Measurements from ENCODE around the gene RBM20. TPM values are rescaled to one million over a fixed set of nuclear protein-coding genes. Genes with fewer than 3 reads are reported as not detected.

RBM20 gene
- total and polyA plus RNA-seq, 5 donors from 2014 or later = 0.15 to 0.72 TPM; not detected in 3

GRCh38 chr10:110802090-110802489 is 158.0 kb downstream of the RBM20 start:
- H3K9me3 Mint-ChIP-seq = no peaks in the 10 kb centered on the region
- peak overlapping the region in 1 of 3 donors; percentile 42 for H3K27ac Mint-ChIP-seq
- Histone ChIP-seq H3K4me3 (ENCODE audit: low read depth, low read length) (no peak overlapping the region), H3K9me3 (ENCODE audit: control insufficient read depth in 2 of 2, low read length in 2 of 2) (no peaks in the 10 kb centered on the region), H3K27ac (ENCODE audit: insufficient read depth, low read length, poor library complexity, severe bottlenecking) (no peak overlapping the region), H3K27me3 (ENCODE audit: control insufficient read depth, insufficient read depth, low read length) (no peaks in the 10 kb centered on the region), H3K4me1 (ENCODE audit: control insufficient read depth, insufficient read depth, low read length, poor library complexity, severe bottlenecking) (peaks cover 21% of the 10 kb centered on the region), H3K36me3 (ENCODE audit: control insufficient read depth, insufficient read depth, low read length) (no peaks in the 10 kb centered on the region)
- ATAC-seq (ENCODE audit: low read depth in 2 of 2) (no peak), DNase-seq (no peak)
- no peak overlapping the region for H3K4me3 Mint-ChIP-seq
- H3K36me3 Mint-ChIP-seq = no peaks in the 10 kb centered on the region
- H3K4me1 Mint-ChIP-seq = peaks cover 20 to 34% (median 23%) of the 10 kb centered on the region in 4 donors
- peaks cover 5% of the 10 kb centered on the region for H3K27me3 Mint-ChIP-seq

GRCh38 chr10:110802551-110803238 is 158.6 kb downstream of the RBM20 start:
- Histone ChIP-seq H3K9me3 (ENCODE audit: control insufficient read depth in 2 of 2, low read length in 2 of 2) (no peaks in the 10 kb centered on the region), H3K4me3 (ENCODE audit: low read depth, low read length) (no peak overlapping the region), H3K36me3 (ENCODE audit: control insufficient read depth, insufficient read depth, low read length) (no peaks in the 10 kb centered on the region), H3K4me1 (ENCODE audit: control insufficient read depth, insufficient read depth, low read length, poor library complexity, severe bottlenecking) (peaks cover 21% of the 10 kb centered on the region), H3K27ac (ENCODE audit: insufficient read depth, low read length, poor library complexity, severe bottlenecking) (no peak overlapping the region), H3K27me3 (ENCODE audit: control insufficient read depth, insufficient read depth, low read length) (no peaks in the 10 kb centered on the region)
- H3K4me1 Mint-ChIP-seq = peaks cover 20 to 34% (median 23%) of the 10 kb centered on the region in 4 donors
- H3K4me3 Mint-ChIP-seq = peak overlapping the region in 1 of 4 donors; percentile 51
- H3K27ac Mint-ChIP-seq = peak overlapping the region; percentile 47 to 86 (median 81)
- ATAC-seq (ENCODE audit: low read depth in 2 of 2) = peak in 1 of 2 donors; percentile 50
- H3K27me3 Mint-ChIP-seq = peaks cover 5% of the 10 kb centered on the region
- no peak for DNase-seq
- H3K9me3 Mint-ChIP-seq = no peaks in the 10 kb centered on the region
- H3K36me3 Mint-ChIP-seq = no peaks in the 10 kb centered on the region

DNA sequence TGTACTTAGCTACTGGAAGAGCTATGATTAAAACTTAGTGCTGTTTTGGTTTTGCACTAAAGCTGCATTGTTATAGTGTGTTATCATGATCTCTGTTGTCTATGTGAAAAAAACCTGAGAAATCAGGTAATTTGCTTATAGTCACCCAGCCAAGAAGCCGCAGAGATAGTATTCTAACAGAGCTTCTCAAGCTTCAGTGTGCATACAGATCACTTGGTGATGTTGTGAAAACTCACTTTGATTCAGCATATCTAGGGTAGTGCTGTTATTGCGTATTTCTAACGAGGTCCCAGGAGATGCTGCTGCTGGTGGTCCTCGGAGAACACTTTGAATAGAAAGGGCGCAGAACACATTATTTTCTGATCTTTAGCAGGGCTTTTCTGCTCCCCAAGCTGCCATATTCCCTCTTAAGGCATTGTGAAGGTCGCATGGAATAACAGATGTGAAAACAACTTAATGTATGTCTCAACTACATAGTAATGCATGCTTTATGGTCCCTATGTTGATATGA is 159.2 kb downstream of the RBM20 start:
- Mint-ChIP-seq H3K4me1 (peaks cover 20 to 34% (median 23%) of the 10 kb centered on the region in 4 donors), H3K36me3 (no peaks in the 10 kb centered on the region), H3K9me3 (no peaks in the 10 kb centered on the region), H3K27ac (peak overlapping the region in 2 of 3 donors; percentile 38 to 86), H3K27me3 (peaks cover 6% of the 10 kb centered on the region), H3K4me3 (no peak overlapping the region)
- no peak for DNase-seq
- ATAC-seq (ENCODE audit: low read depth in 2 of 2) = no peak
- Histone ChIP-seq H3K27ac (ENCODE audit: insufficient read depth, low read length, poor library complexity, severe bottlenecking) (no peak overlapping the region), H3K4me3 (ENCODE audit: low read depth, low read length) (no peak overlapping the region), H3K27me3 (ENCODE audit: control insufficient read depth, insufficient read depth, low read length) (no peaks in the 10 kb centered on the region), H3K36me3 (ENCODE audit: control insufficient read depth, insufficient read depth, low read length) (no peaks in the 10 kb centered on the region), H3K9me3 (ENCODE audit: control insufficient read depth in 2 of 2, low read length in 2 of 2) (no peaks in the 10 kb centered on the region), H3K4me1 (ENCODE audit: control insufficient read depth, insufficient read depth, low read length, poor library complexity, severe bottlenecking) (peaks cover 21% of the 10 kb centered on the region)

GRCh38 chr10:110803830-110804338 is 159.7 kb downstream of the RBM20 start:
- Histone ChIP-seq H3K9me3 (ENCODE audit: control insufficient read depth in 2 of 2, low read length in 2 of 2) (no peaks in the 10 kb centered on the region), H3K4me3 (ENCODE audit: low read depth, low read length) (peak overlapping the region; percentile 48), H3K27ac (ENCODE audit: insufficient read depth, low read length, poor library complexity, severe bottlenecking) (no peak overlapping the region), H3K36me3 (ENCODE audit: control insufficient read depth, insufficient read depth, low read length) (no peaks in the 10 kb centered on the region), H3K4me1 (ENCODE audit: control insufficient read depth, insufficient read depth, low read length, poor library complexity, severe bottlenecking) (peaks cover 21% of the 10 kb centered on the region), H3K27me3 (ENCODE audit: control insufficient read depth, insufficient read depth, low read length) (no peaks in the 10 kb centered on the region)
- peaks cover 12% of the 10 kb centered on the region for H3K27me3 Mint-ChIP-seq
- peak overlapping the region in 3 of 4 donors; percentile 13 to 56 (median 41) for H3K4me3 Mint-ChIP-seq
- peaks cover 21 to 37% (median 25%) of the 10 kb centered on the region in 4 donors for H3K4me1 Mint-ChIP-seq
- DNase-seq = peak in 2 of 3 donors; percentile 28 to 38
- H3K36me3 Mint-ChIP-seq = peaks cover 4% of the 10 kb centered on the region
- no peaks in the 10 kb centered on the region for H3K9me3 Mint-ChIP-seq
- peak overlapping the region; percentile 48 to 86 (median 81) for H3K27ac Mint-ChIP-seq
- peak; percentile 40 to 66 for ATAC-seq (ENCODE audit: low read depth in 2 of 2)

DNA sequence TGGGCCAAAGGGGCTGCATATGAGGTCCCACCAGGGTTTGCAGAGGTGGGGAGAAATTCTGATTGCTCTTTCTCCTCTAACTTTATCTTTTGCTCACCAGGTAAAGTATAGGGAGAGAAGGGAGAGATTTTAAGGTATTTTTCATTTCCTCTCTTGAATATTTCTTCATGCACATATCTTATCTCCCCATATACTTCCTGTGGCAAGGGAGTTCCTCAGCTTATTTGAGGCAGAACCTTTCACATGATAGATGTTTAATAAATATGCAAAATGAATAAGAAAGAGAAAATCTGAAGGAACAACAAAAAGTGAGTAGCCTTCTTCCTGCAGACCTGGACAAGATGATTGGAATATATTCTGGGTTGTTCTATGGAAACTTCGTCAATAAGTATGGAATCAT is 160.2 kb downstream of the RBM20 start:
- no peak for ATAC-seq (ENCODE audit: low read depth in 2 of 2)

GRCh38 chr10:110805292-110805691 is 161.2 kb downstream of the RBM20 start:
- H3K4me1 Mint-ChIP-seq = peaks cover 21 to 37% (median 26%) of the 10 kb centered on the region in 4 donors
- H3K36me3 Mint-ChIP-seq = peaks cover 4% of the 10 kb centered on the region
- peak overlapping the region in 2 of 3 donors; percentile 81 to 86 for H3K27ac Mint-ChIP-seq
- no peaks in the 10 kb centered on the region for H3K9me3 ChIP-seq (ENCODE audit: control insufficient read depth in 2 of 2, low read length in 2 of 2)
- H3K27me3 ChIP-seq (ENCODE audit: control insufficient read depth, insufficient read depth, low read length) = no peaks in the 10 kb centered on the region
- H3K4me1 ChIP-seq (ENCODE audit: control insufficient read depth, insufficient read depth, low read length, poor library complexity, severe bottlenecking) = peaks cover 21% of the 10 kb centered on the region
- no peaks in the 10 kb centered on the region for H3K9me3 Mint-ChIP-seq
- ATAC-seq (ENCODE audit: low read depth in 2 of 2) (no peak), DNase-seq (no peak)
- H3K27ac ChIP-seq (ENCODE audit: insufficient read depth, low read length, poor library complexity, severe bottlenecking) = no peak overlapping the region
- no peak overlapping the region for H3K4me3 Mint-ChIP-seq
- no peaks in the 10 kb centered on the region for H3K36me3 ChIP-seq (ENCODE audit: control insufficient read depth, insufficient read depth, low read length)
- no peak overlapping the region for H3K4me3 ChIP-seq (ENCODE audit: low read depth, low read length)
- peaks cover 13% of the 10 kb centered on the region for H3K27me3 Mint-ChIP-seq

More for the DNA sequence above, 160.2 kb downstream of the RBM20 start:
- H3K9me3 ChIP-seq (ENCODE audit: control insufficient read depth in 2 of 2, low read length in 2 of 2) = no peaks in the 10 kb centered on the region
- no peaks in the 10 kb centered on the region for H3K36me3 ChIP-seq (ENCODE audit: control insufficient read depth, insufficient read depth, low read length)
- no peak for DNase-seq
- no peak overlapping the region for H3K27ac ChIP-seq (ENCODE audit: insufficient read depth, low read length, poor library complexity, severe bottlenecking)
- peaks cover 21 to 37% (median 25%) of the 10 kb centered on the region in 4 donors for H3K4me1 Mint-ChIP-seq
- peaks cover 4% of the 10 kb centered on the region for H3K36me3 Mint-ChIP-seq
- peak overlapping the region in 2 of 3 donors; percentile 81 to 86 for H3K27ac Mint-ChIP-seq
- H3K9me3 Mint-ChIP-seq = no peaks in the 10 kb centered on the region
- peaks cover 21% of the 10 kb centered on the region for H3K4me1 ChIP-seq (ENCODE audit: control insufficient read depth, insufficient read depth, low read length, poor library complexity, severe bottlenecking)
- H3K4me3 ChIP-seq (ENCODE audit: low read depth, low read length) = peak overlapping the region; percentile 48
- H3K27me3 ChIP-seq (ENCODE audit: control insufficient read depth, insufficient read depth, low read length) = no peaks in the 10 kb centered on the region
- peaks cover 13% of the 10 kb centered on the region for H3K27me3 Mint-ChIP-seq
- H3K4me3 Mint-ChIP-seq = peak overlapping the region in 3 of 4 donors; percentile 13 to 56 (median 41)

DNA sequence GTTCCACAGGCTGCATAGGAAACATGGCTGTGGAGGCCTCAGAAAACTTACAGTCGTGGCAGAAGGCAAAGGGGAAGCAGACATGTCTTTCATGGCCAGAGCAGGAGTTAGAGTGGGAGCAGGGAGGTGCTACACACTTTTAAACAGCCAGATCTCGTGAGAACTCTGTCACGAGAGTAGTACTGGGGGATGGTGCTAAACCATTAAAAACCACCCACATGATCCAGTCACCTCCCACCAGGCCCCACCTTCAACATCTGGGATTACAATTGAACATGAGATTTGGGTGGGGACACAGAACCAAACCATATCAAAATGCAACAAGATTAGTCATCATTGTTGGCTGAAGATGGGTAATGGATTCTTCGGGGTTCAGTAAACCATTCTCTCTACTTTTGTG is 162.2 kb downstream of the RBM20 start:
- peaks cover 21 to 37% (median 26%) of the 10 kb centered on the region in 4 donors for H3K4me1 Mint-ChIP-seq
- no peaks in the 10 kb centered on the region for H3K9me3 Mint-ChIP-seq
- ATAC-seq (ENCODE audit: low read depth in 2 of 2) = no peak
- peaks cover 13% of the 10 kb centered on the region for H3K27me3 Mint-ChIP-seq
- H3K27ac ChIP-seq (ENCODE audit: insufficient read depth, low read length, poor library complexity, severe bottlenecking) = no peak overlapping the region
- H3K36me3 Mint-ChIP-seq = peaks cover 4% of the 10 kb centered on the region
- no peaks in the 10 kb centered on the region for H3K36me3 ChIP-seq (ENCODE audit: control insufficient read depth, insufficient read depth, low read length)
- no peaks in the 10 kb centered on the region for H3K9me3 ChIP-seq (ENCODE audit: control insufficient read depth in 2 of 2, low read length in 2 of 2)
- no peak for DNase-seq
- H3K4me3 ChIP-seq (ENCODE audit: low read depth, low read length) = no peak overlapping the region
- H3K4me1 ChIP-seq (ENCODE audit: control insufficient read depth, insufficient read depth, low read length, poor library complexity, severe bottlenecking) = peaks cover 21% of the 10 kb centered on the region
- peak overlapping the region in 1 of 3 donors; percentile 86 for H3K27ac Mint-ChIP-seq
- no peak overlapping the region for H3K4me3 Mint-ChIP-seq
- H3K27me3 ChIP-seq (ENCODE audit: control insufficient read depth, insufficient read depth, low read length) = no peaks in the 10 kb centered on the region

Data from CD4-positive, CD25-positive, alpha-beta regulatory T cell (primary cell).